ENCODE data around the gene INTS1. TPM values are rescaled to one million over a fixed set of nuclear protein-coding genes. Genes with fewer than 3 reads are reported as not detected.

Gene INTS1
- total and polyA plus RNA-seq, 2 of the 4 experiments (the other 2 are of a cell fraction): 9.3 to 40.1 TPM

- no peak overlapping the region for H3K23ac ChIP-seq (ENCODE audit: low read depth, low read length)
- no peak overlapping the region for H3K18ac ChIP-seq (ENCODE audit: low read depth, low read length)
- no peak overlapping the region for H3K14ac ChIP-seq (replicated peaks; ENCODE audit: low read depth, low read length)
- peak overlapping the region; percentile 64 for H2AFZ ChIP-seq (replicated peaks; ENCODE audit: low read length, poor library complexity)
- no peak overlapping the region; the same call in 2 of the 3 replicates for H2BK15ac ChIP-seq (ENCODE audit: low read depth, low read length)
- H3K9me1 ChIP-seq (ENCODE audit: insufficient read depth, low read length): peaks cover 3% of the 10 kb centered on the region; the same call in 1 of the 2 replicates
- dilution Hi-C loops (cut with HindIII; ENCODE audit: low sequenced_read_pairs, unreplicated experiment): no loop called here
- H4K5ac ChIP-seq (ENCODE audit: low read depth, low read length): no peak overlapping the region; the same call in 1 of the 2 replicates
- TF ChIP-seq MXI1 (IDR thresholded peaks at IDR 0.05; ENCODE audit: borderline replicate concordance, low read depth, low read length) (no peak), NFE2L2 (IDR thresholded peaks at IDR 0.05; ENCODE audit: low read depth, low read length) (no peak), RFX5 (IDR thresholded peaks at IDR 0.05; ENCODE audit: low read depth, low read length) (no peak), BHLHE40 (IDR thresholded peaks at IDR 0.05; ENCODE audit: low read depth, low read length) (no peak)
- no peak overlapping the region for H3K56ac ChIP-seq (ENCODE audit: extremely low read depth, insufficient read depth, low read length)
- peak overlapping the region; percentile 56; the same call in 1 of the 2 replicates for H3K4ac ChIP-seq (ENCODE audit: low read depth, low read length)
- peaks cover 22% of the 10 kb centered on the region; the same call in 1 of the 2 replicates for H3K36me3 ChIP-seq (ENCODE audit: control insufficient read depth, insufficient read depth, low read length)
- H2AK5ac ChIP-seq (ENCODE audit: low read depth, low read length): 0 out of 2 replicates have a peak overlapping the region, but pooled peaks have one; percentile 29
- peak overlapping the region; percentile 24; the same call in 1 of the 2 replicates for H4K91ac ChIP-seq (ENCODE audit: insufficient read depth, low read depth, low read length)
- H2BK20ac ChIP-seq (ENCODE audit: low read depth, low read length): no peak overlapping the region
- peak overlapping the region in 1 of 2 experiments; percentile 40; a peak in 1 of 4 replicates for H4K8ac ChIP-seq (ENCODE audit: low read depth in 2 of 2, low read length in 2 of 2)
- H2BK5ac ChIP-seq (ENCODE audit: low read depth, low read length, poor library complexity, severe bottlenecking): peak overlapping the region; percentile 3
- peaks cover 10% of the 10 kb centered on the region for H3K4me1 ChIP-seq (ENCODE audit: control insufficient read depth, insufficient read depth, low read length)
- H3K4me2 ChIP-seq (ENCODE audit: low read depth, low read length): 0 out of 2 replicates have a peak overlapping the region, but pooled peaks have one; percentile 66
- CTCF ChIA-PET: no interaction called here
- H3K27ac ChIP-seq (ENCODE audit: insufficient read depth, low read length): peak overlapping the region; percentile 18
- peak overlapping the region; percentile 11; the same call in 1 of the 2 replicates for H3K9ac ChIP-seq (ENCODE audit: low read depth, low read length)
- H2BK120ac ChIP-seq (ENCODE audit: low read depth, low read length): no peak overlapping the region
- ATAC-seq (ENCODE audit: low read depth) (peak; percentile 86), DNase-seq (peak; percentile 41)
- no peak overlapping the region for H3K4me3 ChIP-seq (ENCODE audit: insufficient read depth, low read depth, low read length)
- in situ Hi-C loops (cut with MboI; ENCODE audit: low sequenced_read_pairs): no loop called here
- H3K27me3 ChIP-seq (ENCODE audit: control insufficient read depth, insufficient read depth, low read length): no peaks in the 10 kb centered on the region
- no peaks in the 10 kb centered on the region for H3K79me1 ChIP-seq (ENCODE audit: low read depth in 1 of 2, low read length in 2 of 2)
- WGBS, 2 experiments (ENCODE audit: extremely low coverage in 2 of 2, insufficient read length in 1 of 2): no CpG with 5 or more reads among the region's 17 CpGs
- no peaks in the 10 kb centered on the region for H4K20me1 ChIP-seq (ENCODE audit: insufficient read depth, low read length)
- intact Hi-C loops (cut with micrococcal nuclease): no loop called here
- POLR2A ChIA-PET (ENCODE audit: unreplicated experiment): no interaction called here
- BruUV-seq (replicated peaks): no TSS peak
- peak overlapping the region; percentile 95 for H2AK9ac ChIP-seq (replicated peaks; ENCODE audit: low read depth, low read length, poor library complexity)
- no peaks in the 10 kb centered on the region for H3K9me3 ChIP-seq (ENCODE audit: control insufficient read depth, insufficient read depth, low read length)
Observed at GRCh38 chr7:1466524-1467271, 37.5 kb downstream of the INTS1 start.

Data from IMR-90 (cell line).